Iris pigment epithelial cell (primary cell): ENCODE results near the gene ST6GALNAC3.

ENCODE experiments used
- DNase-seq: peaks from one replicate; pipeline ENCODE4 v3.0.0-alpha.2; 2011; ENCODE audit warnings: low read depth

The ST6GALNAC3 gene

GRCh38 chr1:76583875-76584477 lies 509.4 kb downstream of the ST6GALNAC3 start:
- DNase-seq = no peak

GRCh38 chr1:76585980-76586674 lies 511.6 kb downstream of the ST6GALNAC3 start:
- DNase-seq = no peak

GRCh38 chr1:76587212-76587611 lies 512.7 kb downstream of the ST6GALNAC3 start:
- DNase-seq = no peak

GRCh38 chr1:76591461-76591860 lies 516.9 kb downstream of the ST6GALNAC3 start:
- no peak for DNase-seq

- no peak for DNase-seq
These were observed 517.4 kb downstream of the ST6GALNAC3 start for GRCh38 chr1:76591963-76592362.

- no peak for DNase-seq
These were observed 518.6 kb downstream of the ST6GALNAC3 start for GRCh38 chr1:76593141-76593540.

GRCh38 chr1:76593618-76594017 lies 519.1 kb downstream of the ST6GALNAC3 start:
- peak; percentile 2 for DNase-seq

- DNase-seq = no peak
These were observed 520.5 kb downstream of the ST6GALNAC3 start for GRCh38 chr1:76595024-76595423.

GRCh38 chr1:76601465-76601864 lies 526.9 kb downstream of the ST6GALNAC3 start:
- DNase-seq = no peak

- DNase-seq = no peak
These were observed 533.2 kb downstream of the ST6GALNAC3 start for GRCh38 chr1:76607717-76608116.

GRCh38 chr1:76611770-76612445 lies 537.4 kb downstream of the ST6GALNAC3 start:
- no peak for DNase-seq

- no peak for DNase-seq
These were observed 539.3 kb downstream of the ST6GALNAC3 start for GRCh38 chr1:76613886-76614285.

- DNase-seq = no peak
These were observed 540.9 kb downstream of the ST6GALNAC3 start for GRCh38 chr1:76615253-76616035.

- DNase-seq = no peak
These were observed 545.8 kb downstream of the ST6GALNAC3 start for GRCh38 chr1:76620371-76620770.

- no peak for DNase-seq
These were observed 548.4 kb downstream of the ST6GALNAC3 start for GRCh38 chr1:76622774-76623528.

- peak; percentile 7 for DNase-seq
These were observed 551.5 kb downstream of the ST6GALNAC3 start for GRCh38 chr1:76625886-76626678.

- no peak for DNase-seq
These were observed 553.0 kb downstream of the ST6GALNAC3 start for GRCh38 chr1:76627498-76627897.

- DNase-seq = no peak
These were observed 553.4 kb downstream of the ST6GALNAC3 start for GRCh38 chr1:76627901-76628300.

GRCh38 chr1:76632136-76632535 lies 557.6 kb downstream of the ST6GALNAC3 start:
- DNase-seq = no peak

- DNase-seq = peak; percentile 5
These were observed 561.2 kb downstream of the ST6GALNAC3 start for GRCh38 chr1:76635784-76636183.

- no peak for DNase-seq
These were observed 564.6 kb downstream of the ST6GALNAC3 start for GRCh38 chr1:76639181-76639580.
